ENCODE data around the gene GIPC2. TPM values are rescaled to one million over a fixed set of nuclear protein-coding genes. Genes with fewer than 3 reads are reported as not detected.

Gene GIPC2
- total RNA-seq, 1 donor from 2014 or later = 55.5 TPM

GRCh38 chr1:78153092-78153736 is 107.4 kb downstream of the GIPC2 start:
- DNase-seq = no peak

DNA sequence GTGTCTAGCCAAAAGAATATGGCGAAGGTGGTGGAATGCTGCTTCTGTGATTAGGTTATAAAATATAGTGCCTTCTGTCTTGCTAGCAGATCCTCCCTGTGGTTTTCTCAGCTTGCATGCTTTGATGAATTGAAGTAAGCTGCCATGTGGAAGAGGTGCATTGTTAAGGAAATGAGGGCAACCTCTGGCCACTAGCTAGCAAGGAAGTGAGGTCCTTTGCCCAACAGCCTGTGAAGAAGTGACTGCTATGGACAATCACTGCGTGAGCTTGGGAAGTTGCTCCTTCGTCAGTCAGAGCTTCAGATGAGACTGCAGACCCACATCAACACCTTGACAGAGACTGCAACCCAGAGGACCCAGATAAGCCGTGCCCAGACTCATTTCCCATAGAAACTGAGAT is 109.4 kb downstream of the GIPC2 start:
- DNase-seq = no peak

GRCh38 chr1:78156805-78157521 is 111.2 kb downstream of the GIPC2 start:
- DNase-seq = no peak

DNA sequence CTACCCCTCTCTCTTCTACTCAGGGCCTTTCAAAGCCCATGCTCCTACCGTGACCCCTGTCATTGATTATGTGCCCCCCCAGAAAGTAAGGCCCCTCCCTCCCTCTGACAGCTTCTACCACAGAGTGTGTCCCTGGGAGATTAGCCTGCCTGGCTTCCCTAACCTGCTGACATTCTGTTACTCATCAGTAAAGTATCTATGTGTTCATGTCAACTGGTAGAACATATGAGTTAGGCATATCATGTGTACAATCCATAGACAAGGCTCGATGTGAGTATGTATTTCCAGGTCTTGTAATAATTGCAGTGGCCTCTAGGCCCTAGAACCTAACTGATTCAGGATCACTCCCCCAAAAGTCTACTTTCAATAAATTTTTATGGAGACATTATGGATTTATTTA is 120.0 kb downstream of the GIPC2 start:
- no peak for DNase-seq

GRCh38 chr1:78168306-78168705 is 122.5 kb downstream of the GIPC2 start:
- DNase-seq = no peak

DNA sequence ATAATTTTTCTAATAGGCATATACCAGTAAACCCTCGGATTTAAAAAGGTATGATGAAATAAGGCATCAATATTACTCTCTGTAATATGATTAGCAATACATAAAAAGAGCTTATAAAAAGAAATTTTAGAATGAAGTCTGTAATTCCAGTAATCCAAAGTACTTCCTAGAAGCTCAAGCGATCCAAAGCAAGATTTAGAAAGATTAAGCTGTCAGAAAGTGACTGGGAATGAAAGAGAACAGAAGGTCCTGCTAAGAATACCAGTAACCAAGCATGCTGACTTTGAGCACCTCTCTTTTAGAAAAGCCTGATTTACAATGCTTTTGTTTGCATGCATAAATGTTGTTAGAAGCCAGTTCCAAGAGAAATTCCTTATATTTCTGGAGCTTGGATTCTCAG is 125.1 kb downstream of the GIPC2 start:
- no peak for DNase-seq

DNA sequence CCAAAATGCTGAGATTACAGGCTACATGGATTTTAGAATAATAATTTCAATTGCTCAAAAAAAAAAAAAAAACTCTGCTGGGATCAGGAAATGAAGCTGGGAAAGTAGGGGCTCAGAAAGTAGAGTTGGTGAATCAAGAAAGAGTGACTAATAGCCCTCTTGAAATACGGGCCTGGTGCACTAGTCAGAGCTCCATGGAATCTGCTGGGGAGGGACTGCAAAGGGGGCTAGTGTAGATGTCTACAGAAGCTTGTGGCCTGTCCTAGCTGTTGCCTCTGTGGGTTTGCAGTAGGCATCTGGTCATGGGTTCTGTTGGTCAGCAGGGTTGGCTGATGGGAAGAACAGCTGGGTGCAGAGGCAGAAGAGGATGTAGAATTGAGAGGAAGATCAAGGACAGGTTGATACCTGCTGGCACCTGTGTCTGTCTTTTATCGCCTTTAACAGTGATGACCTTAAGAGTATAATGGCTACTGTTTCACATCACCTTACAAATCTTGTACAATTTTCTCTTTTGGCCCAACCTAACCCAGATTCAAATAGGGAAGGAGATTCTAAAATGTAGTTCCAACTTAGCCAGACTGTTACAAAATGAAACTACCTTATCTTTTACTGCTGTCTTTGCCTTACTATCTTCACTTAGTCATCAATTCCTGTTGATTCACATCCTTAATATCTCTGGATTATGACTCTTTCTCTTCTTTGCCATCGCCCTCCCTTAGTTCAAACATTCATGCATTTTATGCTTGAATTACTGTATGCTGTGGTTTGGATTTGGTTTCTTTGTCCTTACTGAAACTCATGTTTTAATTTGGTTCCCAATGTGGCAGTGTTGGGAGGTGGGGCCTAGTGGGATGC is 126.2 kb downstream of the GIPC2 start:
- peak; percentile 7 for DNase-seq

- DNase-seq = no peak
Measured at GRCh38 chr1:78176448-78176847, 130.7 kb downstream of the GIPC2 start.

- DNase-seq = no peak
Measured at GRCh38 chr1:78177708-78178270, 132.0 kb downstream of the GIPC2 start.

- DNase-seq = no peak
Measured at GRCh38 chr1:78178816-78179215, 133.1 kb downstream of the GIPC2 start.

- DNase-seq = no peak
Measured at GRCh38 chr1:78184460-78185072, 138.8 kb downstream of the GIPC2 start.

Other genes with a start within 250 kb of the GIPC2 start
- gene NEXN, start 157.3 kb upstream of the GIPC2 start, total RNA-seq = 3.1 and 5.8 TPM in 2 replicates
- gene FUBP1, start 66.9 kb upstream of the GIPC2 start, total RNA-seq = 106 and 151 TPM in 2 replicates
- 330 and 360 TPM in 2 replicates for gene DNAJB4, start 41.0 kb upstream of the GIPC2 start, total RNA-seq

All from dermis blood vessel endothelial cell (primary cell).